Brain pericyte (primary cell): ENCODE measurements around the gene GRK7.
"Not testable (repeated sequence)": the region's sequence is repeated elsewhere in the genome, so short reads cannot be mapped to it uniquely, and the experiment has no call there.

ENCODE experiments used
- DNase-seq: peaks from one replicate; pipeline ENCODE4 v3.0.0-alpha.2; 2012; ENCODE audit warnings: low read depth, low spot score

GRK7 gene

GRCh38 chr3:141762552-141762951 is 656 bp upstream of the GRK7 start:
- not testable (repeated sequence) for DNase-seq

DNA sequence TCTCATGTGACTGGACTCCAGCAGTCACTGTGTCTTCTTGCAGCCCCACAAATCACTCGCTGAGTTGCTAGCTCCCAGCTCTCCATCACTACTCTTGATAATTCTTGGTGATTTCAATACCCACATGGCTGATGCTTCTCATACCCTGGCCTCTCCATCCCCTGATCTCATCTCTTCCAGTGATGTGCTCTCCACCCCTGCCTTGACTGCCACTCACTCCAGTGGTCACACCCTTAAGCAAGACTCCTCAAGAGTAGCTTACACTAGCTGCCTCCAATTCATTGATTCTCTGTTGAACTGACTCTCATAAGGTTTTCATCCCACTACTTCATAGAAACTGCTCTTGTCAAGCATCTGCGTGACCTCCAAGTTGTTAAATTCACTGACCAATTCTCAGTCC is 837 bp downstream of the GRK7 start:
- DNase-seq = no peak

GRCh38 chr3:141764465-141764864 is 1.3 kb downstream of the GRK7 start:
- no peak for DNase-seq

GRCh38 chr3:141764986-141765385 is 1.8 kb downstream of the GRK7 start:
- no peak for DNase-seq

- no peak for DNase-seq
These were observed 3.9 kb downstream of the GRK7 start for GRCh38 chr3:141767066-141767465.

DNA sequence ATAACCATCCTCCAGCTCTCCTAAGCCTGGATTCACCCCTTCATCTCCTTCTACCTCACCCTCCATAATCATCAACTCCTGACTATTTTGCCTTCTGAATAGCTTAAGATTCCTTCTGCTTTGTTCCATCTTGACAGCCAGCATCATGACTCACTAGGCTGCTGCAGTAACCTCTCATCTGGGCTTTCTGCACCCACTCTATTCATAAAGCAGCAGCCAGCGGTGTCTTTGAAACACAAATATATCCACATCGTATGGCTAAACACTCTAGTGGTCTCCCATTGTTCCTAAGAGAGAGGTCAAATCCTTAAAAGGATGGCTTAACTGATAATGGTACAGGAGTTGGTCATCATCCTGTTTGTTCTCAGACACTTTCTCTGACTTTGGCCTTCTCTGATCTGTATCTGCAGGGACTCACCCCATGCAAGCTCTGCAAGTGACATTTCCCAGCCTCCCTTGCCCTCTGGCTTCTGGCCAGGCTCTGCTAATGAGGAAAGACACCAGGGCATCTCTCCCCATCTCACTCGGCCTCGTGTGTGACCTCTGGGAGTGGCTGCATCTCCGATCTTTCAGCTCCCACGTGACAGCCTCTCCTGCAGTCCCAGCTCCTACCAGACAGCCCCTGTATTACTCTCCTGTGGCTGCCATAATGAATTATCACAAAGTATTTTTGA is 6.2 kb downstream of the GRK7 start:
- no peak for DNase-seq

- no peak for DNase-seq
These were observed 10.5 kb downstream of the GRK7 start for GRCh38 chr3:141773676-141774075.

DNA sequence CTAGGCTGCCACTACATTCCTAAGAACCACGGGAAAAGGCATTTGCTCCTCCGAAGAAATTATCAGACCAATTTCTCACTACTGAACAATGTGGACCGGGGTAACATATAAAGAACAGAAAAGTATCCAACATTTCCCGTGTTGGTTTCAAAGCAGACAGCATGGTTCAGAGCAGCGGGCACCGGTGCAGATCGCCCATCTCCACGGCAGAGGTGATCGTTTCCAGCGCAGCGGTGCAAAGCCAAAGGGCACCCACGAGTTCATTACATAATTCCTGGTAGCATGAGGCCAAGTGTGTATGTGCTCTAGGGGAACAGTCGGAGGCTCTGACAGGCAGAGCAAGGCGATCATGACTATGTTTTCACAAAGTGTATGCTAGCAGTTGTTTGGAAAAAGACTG is 13.2 kb downstream of the GRK7 start:
- no peak for DNase-seq

DNA sequence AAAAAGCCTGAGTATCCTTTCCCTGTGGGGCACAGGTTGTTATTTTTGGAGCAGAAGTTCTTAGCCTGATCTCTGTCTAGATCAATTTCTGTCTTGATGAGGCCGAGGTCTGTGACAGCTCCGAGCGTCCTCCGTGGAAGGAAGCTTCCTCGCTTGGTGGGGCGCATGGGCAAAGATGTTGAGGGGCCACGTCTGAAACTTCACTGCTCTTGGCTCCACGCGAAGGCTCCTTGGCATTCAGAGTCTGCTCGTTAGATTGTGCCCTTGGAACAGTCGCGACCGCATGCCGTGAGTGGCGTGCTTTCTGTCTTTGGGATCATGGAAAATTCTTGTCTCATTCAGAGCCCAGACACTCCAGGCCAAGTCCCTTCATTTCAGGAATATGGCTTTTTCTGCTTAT is 13.7 kb downstream of the GRK7 start:
- DNase-seq = no peak

GRCh38 chr3:141777957-141778813 is 15.0 kb downstream of the GRK7 start:
- DNase-seq = no peak

DNA sequence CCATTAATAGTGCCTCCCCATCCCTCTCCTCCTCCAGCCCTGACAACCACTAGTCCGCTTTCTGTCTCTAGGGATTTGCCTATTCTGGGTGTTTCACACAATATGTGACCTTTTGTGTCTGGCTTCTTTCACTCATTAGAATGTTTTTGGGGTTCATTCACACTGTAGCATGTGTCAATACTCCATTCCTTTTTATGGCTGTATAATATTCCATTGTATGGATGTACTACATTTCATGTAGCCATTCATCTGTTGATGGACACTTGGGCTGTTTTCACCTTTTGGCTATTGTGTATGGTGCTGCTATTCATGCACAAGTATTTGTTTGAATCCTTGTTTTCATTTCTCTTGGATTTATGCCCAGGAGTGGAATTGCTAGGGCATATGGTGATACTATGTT is 16.5 kb downstream of the GRK7 start:
- no peak for DNase-seq

DNA sequence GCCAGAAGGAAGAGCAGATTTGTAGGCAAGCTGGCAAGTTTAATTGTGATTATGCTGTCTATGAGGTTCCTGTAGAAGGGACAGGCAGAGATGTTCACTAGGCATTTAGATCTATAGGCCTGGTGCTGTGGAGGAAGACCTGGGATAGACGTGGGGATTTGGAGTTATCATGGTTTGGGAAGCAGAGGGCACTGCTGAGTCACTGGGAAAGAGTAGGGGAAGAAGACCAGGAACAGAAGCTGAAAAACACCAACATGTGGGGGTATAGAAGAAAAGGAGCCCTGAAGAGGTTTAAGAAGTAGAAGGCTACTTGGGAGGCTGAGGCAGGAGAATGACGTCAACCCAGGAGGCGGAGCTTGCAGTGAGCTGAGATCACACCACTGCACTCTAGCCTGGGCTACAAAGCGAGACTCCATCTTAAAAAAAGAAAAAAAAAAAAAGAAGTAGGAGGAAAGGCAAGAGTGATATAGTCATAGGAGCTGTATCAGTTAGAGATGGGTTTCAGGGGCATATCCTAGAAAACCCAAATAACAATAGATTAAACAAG is 19.3 kb downstream of the GRK7 start:
- DNase-seq = no peak

- DNase-seq = no peak
These were observed 20.4 kb downstream of the GRK7 start for GRCh38 chr3:141783632-141784031.

- no peak for DNase-seq
These were observed 20.9 kb downstream of the GRK7 start for GRCh38 chr3:141784096-141784495.

DNA sequence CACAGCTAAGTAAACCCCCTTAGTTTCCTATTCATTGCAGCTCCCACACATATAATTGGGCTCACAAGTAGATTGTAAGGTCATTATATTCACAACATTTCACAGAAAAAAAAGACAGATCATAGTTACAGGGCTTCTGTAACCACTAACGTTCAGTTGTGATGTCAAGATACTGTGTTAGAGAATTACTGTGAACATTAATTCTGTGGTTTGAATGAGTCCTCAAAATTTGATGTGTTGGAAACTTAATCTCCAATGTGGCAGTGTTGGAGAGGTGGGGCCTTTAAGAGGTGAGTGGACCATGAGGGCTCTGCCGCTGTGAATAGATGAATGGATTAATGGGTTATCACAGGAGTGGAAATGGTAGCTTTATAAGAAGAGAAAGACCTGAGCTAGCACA is 21.3 kb downstream of the GRK7 start:
- no peak for DNase-seq

- no peak for DNase-seq
These were observed 24.9 kb downstream of the GRK7 start for GRCh38 chr3:141788149-141788548.

DNA sequence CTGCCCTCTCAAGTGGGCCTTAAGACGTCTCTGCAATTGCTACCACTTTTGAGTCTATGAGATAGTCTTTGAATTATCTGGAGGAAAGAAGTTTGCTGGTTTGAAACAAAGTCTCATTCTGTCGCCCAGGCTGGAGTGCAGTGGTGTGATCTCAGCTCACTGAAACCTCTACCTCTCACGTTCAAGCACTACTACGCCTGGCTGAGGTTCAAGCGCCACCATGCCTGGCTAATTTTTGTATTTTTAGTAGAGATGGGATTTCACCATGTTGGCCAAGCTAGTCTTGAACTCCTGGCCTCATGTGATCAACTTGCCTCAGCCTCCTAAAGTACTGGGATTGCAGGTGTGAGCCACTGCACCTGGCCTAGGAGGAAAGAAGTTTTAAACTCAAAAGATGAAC is 25.5 kb downstream of the GRK7 start:
- not testable (repeated sequence) for DNase-seq

DNA sequence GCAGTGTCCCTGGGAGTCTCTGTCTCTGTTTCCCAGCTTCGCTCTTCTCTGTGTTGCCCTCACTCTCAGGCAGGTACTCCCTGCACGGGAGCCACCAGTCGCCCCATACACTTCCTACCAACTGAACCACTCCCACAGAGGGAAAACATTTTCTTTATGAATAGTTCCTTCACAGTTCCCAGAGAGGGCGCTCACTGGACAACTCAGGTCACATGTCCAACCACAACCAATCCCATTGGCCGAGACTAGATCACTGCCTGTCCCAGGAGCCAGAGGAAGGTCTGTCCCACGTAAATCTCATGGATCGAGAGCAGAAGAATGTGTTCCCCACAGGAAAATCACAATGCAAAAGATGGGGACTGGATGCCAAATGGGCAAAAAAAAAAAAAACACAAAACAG is 26.1 kb downstream of the GRK7 start:
- no peak for DNase-seq

DNA sequence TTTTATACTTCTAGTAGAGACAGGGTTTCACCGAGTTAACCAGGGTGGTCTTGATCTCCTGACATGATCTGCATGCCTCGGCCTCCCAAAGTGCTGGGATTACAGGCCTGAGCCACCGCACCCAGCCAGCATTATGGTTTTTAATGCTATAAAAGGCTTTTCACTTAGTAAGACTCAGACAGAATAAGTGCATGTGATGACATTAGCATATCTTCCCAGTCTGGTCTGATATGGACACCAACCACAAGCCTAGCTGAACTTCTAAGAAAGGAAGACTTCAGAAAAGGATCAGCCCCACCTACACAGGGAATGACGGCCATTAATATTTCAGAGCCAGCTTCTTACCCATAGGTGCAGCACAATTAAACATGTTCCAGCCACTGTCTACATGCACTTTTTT is 27.0 kb downstream of the GRK7 start:
- no peak for DNase-seq

DNA sequence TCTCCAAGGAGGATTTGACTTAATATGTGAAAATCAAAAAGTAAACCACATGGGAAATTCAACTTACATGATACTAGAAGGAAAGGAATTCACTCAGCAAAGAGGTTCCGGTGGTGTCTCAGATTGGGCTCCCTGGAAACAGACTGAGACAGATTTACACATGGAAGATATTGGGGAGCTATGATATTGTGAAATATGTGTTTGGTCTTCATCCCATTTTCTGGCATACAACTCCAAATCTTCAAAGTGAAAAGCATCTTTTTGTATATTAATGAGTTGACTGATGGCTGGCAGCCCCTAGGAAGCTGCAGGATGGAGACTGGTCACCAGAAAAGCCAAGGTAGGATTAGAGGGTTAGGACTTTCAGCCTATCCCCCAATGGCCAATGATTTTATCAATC is 29.3 kb downstream of the GRK7 start:
- no peak for DNase-seq

GRCh38 chr3:141793476-141794260 is 30.5 kb downstream of the GRK7 start:
- DNase-seq = no peak

DNA sequence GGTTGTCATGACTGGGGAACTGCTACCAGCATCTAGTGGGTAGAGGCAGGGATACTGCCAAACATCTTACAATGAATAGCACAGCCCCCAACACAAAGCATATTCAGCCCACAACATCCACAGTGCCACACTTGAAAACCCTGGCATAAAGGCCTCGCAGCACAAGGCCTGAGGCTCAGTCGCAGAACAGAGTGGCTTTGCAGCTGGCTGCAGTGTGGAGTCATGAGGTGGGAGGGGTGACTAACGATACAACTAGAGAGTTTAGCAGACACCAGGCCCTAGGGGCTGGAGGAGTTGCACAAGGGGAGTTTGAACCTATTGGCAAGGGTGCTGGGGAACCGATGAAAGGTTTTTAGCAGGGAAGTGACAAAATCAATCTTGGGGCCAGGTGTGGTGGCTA is 32.1 kb downstream of the GRK7 start:
- no peak for DNase-seq
